ENCODE results near the gene NPL.

Gene NPL

DNA sequence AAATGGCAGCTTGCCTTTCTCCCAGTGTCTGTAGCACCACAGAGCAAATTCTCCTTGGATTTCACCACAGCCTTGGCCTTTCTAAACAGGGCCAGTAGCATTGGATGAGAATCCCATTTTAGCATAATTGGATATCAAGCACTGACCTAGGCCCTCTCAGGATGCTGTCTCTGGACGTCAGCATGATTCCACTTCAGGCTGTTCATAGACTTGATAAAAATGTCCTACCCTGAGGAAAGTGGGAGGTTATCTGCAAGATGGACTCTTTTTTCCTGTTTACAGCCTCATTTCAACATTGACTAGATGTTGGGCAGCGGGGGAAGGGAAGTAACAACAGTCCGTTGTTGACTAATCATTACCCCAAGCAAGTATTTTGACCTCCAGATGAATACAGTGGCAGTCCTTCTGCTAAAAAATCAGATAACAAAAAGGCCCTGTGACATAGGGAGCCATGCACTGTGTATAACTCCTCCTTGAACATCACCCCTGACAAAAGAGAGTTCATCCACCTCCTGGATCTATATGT lies 5.2 kb downstream of the NPL start:
- Histone ChIP-seq H3K36me3 (ENCODE audit: control insufficient read depth, insufficient read depth, low read length) (no peaks in the 10 kb centered on the region), H3K4me3 (ENCODE audit: insufficient read depth, low read depth, low read length) (no peak overlapping the region), H3K27ac (ENCODE audit: insufficient read depth, low read depth, low read length, poor library complexity, severe bottlenecking) (no peak overlapping the region), H3K4me1 (ENCODE audit: control insufficient read depth, insufficient read depth, low read length) (peaks cover 1% of the 10 kb centered on the region), H3K27me3 (ENCODE audit: control insufficient read depth, insufficient read depth, low read length, poor library complexity, severe bottlenecking) (peaks cover 16% of the 10 kb centered on the region), H3K9me3 (ENCODE audit: control insufficient read depth, low read length) (no peaks in the 10 kb centered on the region)
- 88 to 93% methylated on average over 3 of the region's 3 CpGs for WGBS, 2 experiments

DNA sequence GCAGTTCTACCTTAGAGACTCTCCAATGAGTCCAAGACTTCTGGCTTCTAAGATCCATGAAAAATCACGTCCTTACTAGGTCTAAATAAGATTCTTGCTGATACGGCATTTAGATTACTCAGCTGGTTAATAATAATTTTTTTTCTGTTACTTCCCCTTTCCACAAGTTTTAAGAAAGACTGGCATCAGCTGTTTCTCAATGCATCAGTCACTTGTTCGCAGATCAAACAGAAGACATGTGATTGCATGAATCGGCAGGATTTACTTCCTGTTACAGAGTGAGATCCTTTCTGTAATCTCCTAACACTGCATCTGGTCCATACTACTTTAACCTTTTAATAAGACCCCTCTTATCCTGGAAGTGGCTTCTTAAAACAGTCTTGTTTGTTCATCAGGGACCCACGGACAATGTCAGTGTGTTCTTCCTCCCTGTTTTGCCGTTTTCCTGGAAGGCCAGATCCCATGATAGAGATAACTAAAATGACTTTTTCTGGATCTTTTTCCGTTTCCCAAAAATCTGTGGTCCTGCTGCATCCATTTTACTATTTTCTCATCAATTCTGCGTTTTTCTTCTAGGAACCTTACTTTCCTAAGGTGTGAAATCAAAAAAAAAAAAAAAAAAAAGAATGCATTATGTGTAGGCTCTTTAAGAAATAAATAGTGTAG lies 6.1 kb downstream of the NPL start:
- no peaks in the 10 kb centered on the region for H3K36me3 ChIP-seq (ENCODE audit: control insufficient read depth, insufficient read depth, low read length)
- H3K27me3 ChIP-seq (ENCODE audit: control insufficient read depth, insufficient read depth, low read length, poor library complexity, severe bottlenecking) = peaks cover 8% of the 10 kb centered on the region
- no peaks in the 10 kb centered on the region for H3K9me3 ChIP-seq (ENCODE audit: control insufficient read depth, low read length)
- no peak overlapping the region for H3K4me3 ChIP-seq (ENCODE audit: insufficient read depth, low read depth, low read length)
- peaks cover 5% of the 10 kb centered on the region for H3K4me1 ChIP-seq (ENCODE audit: control insufficient read depth, insufficient read depth, low read length)
- WGBS, 2 experiments = 91 to 93% methylated on average over 7 to 8 of the region's 8 CpGs
- H3K27ac ChIP-seq (ENCODE audit: insufficient read depth, low read depth, low read length, poor library complexity, severe bottlenecking) = no peak overlapping the region

DNA sequence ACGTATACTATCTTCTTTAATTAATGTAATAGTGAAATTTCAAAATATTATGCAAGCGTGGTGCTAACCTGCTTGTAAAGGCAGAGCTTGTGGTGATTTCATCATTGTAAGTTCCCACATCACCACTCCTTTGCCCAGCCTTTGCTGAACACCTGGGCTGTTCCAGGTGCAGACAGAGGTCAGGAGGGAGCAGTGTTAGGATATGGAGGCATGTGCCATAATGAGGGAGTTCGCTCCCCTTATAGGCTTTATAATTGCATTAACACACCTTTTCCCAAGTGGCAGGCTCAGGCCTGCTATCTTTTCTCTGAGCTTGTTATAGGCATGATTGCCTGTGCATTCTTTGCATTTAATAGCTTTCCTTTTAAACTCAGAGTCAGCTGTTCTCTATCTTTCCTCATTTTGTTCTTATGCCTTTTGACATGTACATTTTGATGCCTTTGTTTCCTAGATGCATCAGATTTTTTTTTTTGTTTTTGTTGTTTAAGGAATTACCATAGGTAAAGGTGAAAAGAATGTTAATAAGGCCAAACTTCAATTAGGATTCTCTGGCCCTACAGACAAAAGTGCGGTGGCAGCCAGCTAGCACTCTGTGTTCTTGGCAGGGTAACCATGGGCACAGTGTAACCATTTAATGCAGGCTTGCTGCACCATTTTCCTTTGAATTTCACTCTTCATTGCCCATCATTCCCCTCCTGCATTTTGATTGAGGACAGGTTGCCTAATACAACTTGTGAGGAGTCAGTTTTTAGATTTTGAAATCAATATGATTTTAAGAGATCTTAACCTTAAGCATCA lies 12.6 kb downstream of the NPL start:
- H3K36me3 ChIP-seq (ENCODE audit: control insufficient read depth, insufficient read depth, low read length) = no peaks in the 10 kb centered on the region
- no peak overlapping the region for H3K4me3 ChIP-seq (ENCODE audit: insufficient read depth, low read depth, low read length)
- WGBS, 2 experiments = 71 to 78% methylated on average over 2 to 4 of the region's 4 CpGs
- no peak overlapping the region for H3K27ac ChIP-seq (ENCODE audit: insufficient read depth, low read depth, low read length, poor library complexity, severe bottlenecking)
- H3K27me3 ChIP-seq (ENCODE audit: control insufficient read depth, insufficient read depth, low read length, poor library complexity, severe bottlenecking) = no peaks in the 10 kb centered on the region
- H3K9me3 ChIP-seq (ENCODE audit: control insufficient read depth, low read length) = no peaks in the 10 kb centered on the region
- H3K4me1 ChIP-seq (ENCODE audit: control insufficient read depth, insufficient read depth, low read length) = peaks cover 12% of the 10 kb centered on the region

DNA sequence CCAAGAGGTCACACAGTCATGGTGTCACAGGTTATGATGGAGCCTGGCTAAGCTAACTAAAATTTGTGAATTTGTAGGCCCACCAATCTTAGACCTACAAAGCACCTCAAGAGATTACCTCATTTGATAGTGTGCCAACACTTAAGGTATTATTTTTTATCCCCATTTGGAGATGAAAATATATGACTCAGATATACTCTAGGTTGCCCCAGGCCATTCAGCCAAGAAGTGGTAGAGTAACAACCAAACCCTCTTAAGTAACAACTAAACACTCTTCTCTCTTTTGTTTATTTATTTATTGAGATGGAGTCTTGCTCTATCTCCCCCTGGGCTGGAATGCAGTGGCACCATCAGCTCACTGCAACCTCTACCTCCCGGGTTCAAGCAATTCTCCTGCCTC lies 14.3 kb downstream of the NPL start:
- Histone ChIP-seq H3K27ac (ENCODE audit: insufficient read depth, low read depth, low read length, poor library complexity, severe bottlenecking) (no peak overlapping the region), H3K9me3 (ENCODE audit: control insufficient read depth, low read length) (no peaks in the 10 kb centered on the region), H3K36me3 (ENCODE audit: control insufficient read depth, insufficient read depth, low read length) (no peaks in the 10 kb centered on the region), H3K4me1 (ENCODE audit: control insufficient read depth, insufficient read depth, low read length) (peaks cover 12% of the 10 kb centered on the region), H3K4me3 (ENCODE audit: insufficient read depth, low read depth, low read length) (no peak overlapping the region), H3K27me3 (ENCODE audit: control insufficient read depth, insufficient read depth, low read length, poor library complexity, severe bottlenecking) (no peaks in the 10 kb centered on the region)
- WGBS, 2 experiments = 89 to 97% methylated on average over 1 of the region's 1 CpG

DNA sequence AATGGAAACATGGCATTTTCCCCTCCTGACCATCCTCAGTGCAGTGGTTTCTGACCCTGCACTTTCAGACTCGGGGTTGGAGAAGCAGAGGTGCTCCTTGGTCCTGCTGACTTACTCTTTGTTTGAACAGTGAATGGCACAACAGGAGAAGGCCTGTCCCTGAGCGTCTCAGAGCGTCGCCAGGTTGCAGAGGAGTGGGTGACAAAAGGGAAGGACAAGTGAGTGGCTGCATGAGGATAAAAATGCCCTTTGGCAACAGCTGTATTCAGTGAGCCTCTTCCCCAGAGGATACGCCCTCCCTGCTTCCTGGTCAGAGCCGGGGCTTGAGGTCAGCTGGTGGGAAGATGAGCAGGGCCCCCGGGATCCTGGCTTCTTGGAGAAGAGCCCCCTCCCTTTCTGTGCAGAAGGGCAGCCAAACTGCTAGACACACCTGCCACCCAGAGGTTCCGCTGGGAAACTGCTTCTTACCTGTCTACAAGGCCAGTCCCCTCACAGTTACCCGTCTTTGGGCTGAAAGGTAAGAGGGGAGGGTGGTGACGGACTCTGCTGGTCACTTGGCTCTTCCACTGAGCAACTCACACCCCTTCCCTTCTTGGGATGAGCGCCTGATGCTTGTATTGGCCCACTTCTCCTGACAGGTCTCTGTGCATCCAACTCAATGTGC lies 16.6 kb downstream of the NPL start:
- Histone ChIP-seq H3K27me3 (ENCODE audit: control insufficient read depth, insufficient read depth, low read length, poor library complexity, severe bottlenecking) (no peaks in the 10 kb centered on the region), H3K36me3 (ENCODE audit: control insufficient read depth, insufficient read depth, low read length) (no peaks in the 10 kb centered on the region), H3K9me3 (ENCODE audit: control insufficient read depth, low read length) (no peaks in the 10 kb centered on the region), H3K4me1 (ENCODE audit: control insufficient read depth, insufficient read depth, low read length) (peaks cover 7% of the 10 kb centered on the region), H3K27ac (ENCODE audit: insufficient read depth, low read depth, low read length, poor library complexity, severe bottlenecking) (no peak overlapping the region), H3K4me3 (ENCODE audit: insufficient read depth, low read depth, low read length) (no peak overlapping the region)
- 34 to 35% methylated on average over 11 of the region's 11 CpGs for WGBS, 2 experiments

GRCh38 chr1:182807907-182808306 lies 18.3 kb downstream of the NPL start:
- H3K27ac ChIP-seq (ENCODE audit: insufficient read depth, low read depth, low read length, poor library complexity, severe bottlenecking) = no peak overlapping the region
- 93 to 100% methylated on average over 2 to 3 of the region's 3 CpGs for WGBS, 2 experiments
- peaks cover 7% of the 10 kb centered on the region for H3K4me1 ChIP-seq (ENCODE audit: control insufficient read depth, insufficient read depth, low read length)

GRCh38 chr1:182809414-182809957 lies 19.9 kb downstream of the NPL start:
- Histone ChIP-seq H3K27me3 (ENCODE audit: control insufficient read depth, insufficient read depth, low read length, poor library complexity, severe bottlenecking) (no peaks in the 10 kb centered on the region), H3K9me3 (ENCODE audit: control insufficient read depth, low read length) (no peaks in the 10 kb centered on the region), H3K36me3 (ENCODE audit: control insufficient read depth, insufficient read depth, low read length) (no peaks in the 10 kb centered on the region), H3K4me1 (ENCODE audit: control insufficient read depth, insufficient read depth, low read length) (peaks cover 7% of the 10 kb centered on the region), H3K4me3 (ENCODE audit: insufficient read depth, low read depth, low read length) (no peak overlapping the region), H3K27ac (ENCODE audit: insufficient read depth, low read depth, low read length, poor library complexity, severe bottlenecking) (no peak overlapping the region)
- 83 to 89% methylated on average over 3 of the region's 3 CpGs for WGBS, 2 experiments

More at GRCh38 chr1:182807907-182808306, 18.3 kb downstream of the NPL start:
- Histone ChIP-seq H3K9me3 (ENCODE audit: control insufficient read depth, low read length) (no peaks in the 10 kb centered on the region), H3K4me3 (ENCODE audit: insufficient read depth, low read depth, low read length) (no peak overlapping the region), H3K27me3 (ENCODE audit: control insufficient read depth, insufficient read depth, low read length, poor library complexity, severe bottlenecking) (no peaks in the 10 kb centered on the region), H3K36me3 (ENCODE audit: control insufficient read depth, insufficient read depth, low read length) (no peaks in the 10 kb centered on the region)

- Histone ChIP-seq H3K27ac (ENCODE audit: insufficient read depth, low read depth, low read length, poor library complexity, severe bottlenecking) (no peak overlapping the region), H3K36me3 (ENCODE audit: control insufficient read depth, insufficient read depth, low read length) (no peaks in the 10 kb centered on the region), H3K4me3 (ENCODE audit: insufficient read depth, low read depth, low read length) (no peak overlapping the region), H3K4me1 (ENCODE audit: control insufficient read depth, insufficient read depth, low read length) (no peaks in the 10 kb centered on the region), H3K9me3 (ENCODE audit: control insufficient read depth, low read length) (no peaks in the 10 kb centered on the region), H3K27me3 (ENCODE audit: control insufficient read depth, insufficient read depth, low read length, poor library complexity, severe bottlenecking) (no peaks in the 10 kb centered on the region)
- WGBS, 2 experiments = 80 to 81% methylated on average over 4 of the region's 4 CpGs
These were observed 22.6 kb downstream of the NPL start for GRCh38 chr1:182811975-182812722.

DNA sequence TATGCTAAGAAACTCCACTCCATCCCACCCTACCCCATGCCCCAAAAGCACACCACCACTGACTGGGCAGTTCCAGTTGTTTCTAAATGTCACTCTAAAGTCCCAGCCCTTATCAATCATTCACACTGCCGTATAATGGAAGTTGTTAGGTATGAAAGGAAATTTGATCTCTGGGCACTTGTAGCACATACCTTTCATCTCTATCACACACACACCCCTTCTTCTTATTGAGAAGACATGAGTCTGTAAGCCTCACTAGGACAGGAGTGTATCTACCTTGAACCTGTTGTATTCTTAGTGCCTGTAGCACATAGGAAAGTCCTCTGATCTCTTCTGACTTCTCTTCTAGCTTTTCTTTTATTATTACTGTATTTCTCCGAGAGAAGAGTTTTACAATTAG lies 27.3 kb downstream of the NPL start:
- no peak overlapping the region for H3K4me3 ChIP-seq (ENCODE audit: insufficient read depth, low read depth, low read length)
- no peak overlapping the region for H3K27ac ChIP-seq (ENCODE audit: insufficient read depth, low read depth, low read length, poor library complexity, severe bottlenecking)
- H3K4me1 ChIP-seq (ENCODE audit: control insufficient read depth, insufficient read depth, low read length) = no peaks in the 10 kb centered on the region
- H3K9me3 ChIP-seq (ENCODE audit: control insufficient read depth, low read length) = no peaks in the 10 kb centered on the region
- H3K27me3 ChIP-seq (ENCODE audit: control insufficient read depth, insufficient read depth, low read length, poor library complexity, severe bottlenecking) = no peaks in the 10 kb centered on the region
- no peaks in the 10 kb centered on the region for H3K36me3 ChIP-seq (ENCODE audit: control insufficient read depth, insufficient read depth, low read length)
- WGBS, 2 experiments = 100% methylated on average over 1 of the region's 2 CpGs; no CpG with 5 or more reads in 1 of the 2 experiments
